Vagina (tissue), 2 donors: ENCODE data around the gene EIF5A. TPM values are rescaled to one million over a fixed set of nuclear protein-coding genes. Genes with fewer than 3 reads are reported as not detected.

Experiments used
- DNase-seq, 2 donors: peaks; one replicate each; pipeline ENCODE4 v3.0.0-alpha.2; 2017; ENCODE audit errors: extremely low spot score in 2 of 2
- H3K27ac ChIP-seq: fragments of 200-600 bp; sonication (generic); one replicate; pipeline ENCODE4 v1.5.1; 2019
- H3K27me3 ChIP-seq: fragments of 200-600 bp; sonication (generic); one replicate; pipeline ENCODE4 v1.5.1; 2019
- H3K36me3 ChIP-seq, 2 donors: fragments of 200-600 bp; sonication (generic); one replicate each; pipeline ENCODE4 v1.5.1; 2017 to 2019
- H3K4me1 ChIP-seq: fragments of 200-600 bp; sonication (generic); one replicate; pipeline ENCODE4 v1.5.1; 2019
- H3K4me3 ChIP-seq, 2 donors: fragments of 200-600 bp; sonication (generic); 1 replicate in 1 of 2; 2 replicates in 1 of 2; pipeline ENCODE4 v1.5.1; 2016 to 2019
- H3K9me3 ChIP-seq: fragments of 200-600 bp; sonication (generic); one replicate; pipeline ENCODE4 v1.5.1; 2019
- CTCF ChIP-seq, 3 experiments: fragments of 450-650 bp in 2 of 3; fragments of 200-600 bp in 1 of 3; sonication (generic) in 1 of 3; IDR thresholded peaks; one replicate each; pipeline ENCODE4 v1.5.1; 2017 to 2019; ENCODE audit warnings: antibody characterized with exemption in 3 of 3, mild to moderate bottlenecking in 2 of 3, moderate library complexity in 2 of 3
- POLR2A ChIP-seq, 2 donors: fragments of 450-650 bp; IDR thresholded peaks; one replicate each; pipeline ENCODE4 v1.6.1; 2017; ENCODE audit warnings: antibody characterized with exemption in 2 of 2, mild to moderate bottlenecking in 2 of 2, moderate library complexity in 2 of 2
- POLR2AphosphoS5 ChIP-seq, 2 donors: sonication (generic); formaldehyde crosslinking; IDR thresholded peaks; one replicate each; pipeline ENCODE4 v1.9.0; 2017; ENCODE audit warnings: antibody characterized with exemption in 2 of 2, mild to moderate bottlenecking in 2 of 2, low read depth in 1 of 2; ENCODE audit not compliant: insufficient read depth in 1 of 2
- intact Hi-C: fragments of 100-400 bp; cut with DNase I; formaldehyde crosslinking; loops from one replicate; pipeline ENCODE4 v1.15.1; 2023
- total RNA-seq: library from RNA; depleted of rRNA; stranded (reverse); fragments of >200 nt; gene quantifications from one replicate; pipeline ENCODE4 v1.2.3, GENCODE V29; 2016

Gene EIF5A
- total RNA-seq, 1 donor from 2014 or later, result 238 TPM

- no peak overlapping the region for H3K27ac ChIP-seq
- H3K4me3 ChIP-seq, result no peak overlapping the region
- no peaks in the 10 kb centered on the region for H3K36me3 ChIP-seq
- DNase-seq, result no peak
- peaks cover 45% of the 10 kb centered on the region for H3K4me1 ChIP-seq
- H3K27me3 ChIP-seq, result no peaks in the 10 kb centered on the region
- intact Hi-C loops, result no loop called here
- no peak for TF ChIP-seq CTCF (IDR thresholded peaks at IDR 0.05)
- TF ChIP-seq POLR2A (IDR thresholded peaks at IDR 0.05), result no peak
- TF ChIP-seq POLR2AphosphoS5 (IDR thresholded peaks at IDR 0.05; ENCODE audit: insufficient read depth in 1 of 2, low read depth in 1 of 2), result peak in 1 of 2 donors; percentile 36
- no peaks in the 10 kb centered on the region for H3K9me3 ChIP-seq
Measured at GRCh38 chr17:7292729-7293128, 14.7 kb upstream of the EIF5A start.

GRCh38 chr17:7293159-7293558 lies 14.3 kb upstream of the EIF5A start:
- Histone ChIP-seq H3K27me3 (no peaks in the 10 kb centered on the region), H3K27ac (no peak overlapping the region), H3K4me3 (no peak overlapping the region), H3K36me3 (no peaks in the 10 kb centered on the region), H3K9me3 (no peaks in the 10 kb centered on the region), H3K4me1 (peaks cover 45% of the 10 kb centered on the region)
- TF ChIP-seq POLR2A (IDR thresholded peaks at IDR 0.05), result no peak
- TF ChIP-seq CTCF (IDR thresholded peaks at IDR 0.05), result no peak
- no peak for TF ChIP-seq POLR2AphosphoS5 (IDR thresholded peaks at IDR 0.05; ENCODE audit: insufficient read depth in 1 of 2, low read depth in 1 of 2)
- no peak for DNase-seq
- intact Hi-C loops, result no loop called here

GRCh38 chr17:7293816-7294613 lies 13.4 kb upstream of the EIF5A start:
- no peak for DNase-seq
- Histone ChIP-seq H3K27me3 (no peaks in the 10 kb centered on the region), H3K27ac (no peak overlapping the region), H3K9me3 (no peaks in the 10 kb centered on the region), H3K36me3 (no peaks in the 10 kb centered on the region), H3K4me1 (peaks cover 45% of the 10 kb centered on the region), H3K4me3 (peak overlapping the region; percentile 28 to 35)
- intact Hi-C loops, result no loop called here
- TF ChIP-seq CTCF (IDR thresholded peaks at IDR 0.05), result no peak
- TF ChIP-seq POLR2AphosphoS5 (IDR thresholded peaks at IDR 0.05; ENCODE audit: insufficient read depth in 1 of 2, low read depth in 1 of 2), result no peak
- TF ChIP-seq POLR2A (IDR thresholded peaks at IDR 0.05), result no peak

- intact Hi-C loops, result no loop called here
- Histone ChIP-seq H3K4me1 (peaks cover 45% of the 10 kb centered on the region), H3K27me3 (no peaks in the 10 kb centered on the region), H3K4me3 (peak within 1 kb of the TSS; percentile 28 to 35), H3K36me3 (no peaks in the 10 kb centered on the region), H3K27ac (peak within 1 kb of the TSS; percentile 33), H3K9me3 (no peaks in the 10 kb centered on the region)
- TF ChIP-seq POLR2AphosphoS5 (IDR thresholded peaks at IDR 0.05; ENCODE audit: insufficient read depth in 1 of 2, low read depth in 1 of 2) (no peak), POLR2A (IDR thresholded peaks at IDR 0.05) (no peak), CTCF (IDR thresholded peaks at IDR 0.05) (no peak)
- DNase-seq, result no peak
Measured at GRCh38 chr17:7294614-7295153, 12.7 kb upstream of the EIF5A start, which contains the start of gene YBX2. Gene YBX2, minus strand, starts transcription at chr17:7294639. Its CDS starts 139 bp downstream, at chr17:7294500.
